Measurements from ENCODE around the gene ATRN. TPM values are rescaled to one million over a fixed set of nuclear protein-coding genes. Genes with fewer than 3 reads are reported as not detected.

ATRN gene
- total and polyA plus RNA-seq, 2 donors (not counting 3 experiments of a cell fraction or from before 2014, with no cell fraction given): 32.3 to 33.1 TPM

DNA sequence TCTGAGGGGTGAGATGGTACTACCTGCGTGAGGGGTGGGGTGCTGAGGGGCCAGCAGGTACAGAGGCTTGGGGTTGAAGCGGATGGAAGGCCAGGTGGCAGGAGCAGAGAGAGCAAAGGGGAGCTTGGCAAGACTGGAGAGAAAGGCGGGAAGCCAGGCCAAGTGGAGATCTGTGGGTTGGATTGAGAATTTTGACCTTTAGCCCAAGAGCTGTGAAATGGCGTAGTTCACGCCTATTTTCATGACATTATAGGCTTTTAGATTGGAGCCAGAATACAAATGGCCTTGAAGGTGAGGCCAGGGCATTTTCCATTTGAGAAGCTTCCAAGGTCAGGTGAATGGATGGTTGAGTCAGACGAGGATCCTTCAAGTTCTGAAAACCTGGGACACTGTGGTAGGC is 2.5 kb downstream of the ATRN start:
- H3K27me3 ChIP-seq (ENCODE audit: control insufficient read depth in 2 of 2, insufficient read depth in 2 of 2, low read length in 2 of 2): no peaks in the 10 kb centered on the region
- POLR2A ChIA-PET: no interaction called here
- CTCF ChIA-PET: interaction anchor here (1.1 kb wide), 1 partner anchor 22 kb away, joined by 3 read pairs; no protein-coding TSS in a partner anchor
- no peak for FAIRE-seq
- H3K9ac ChIP-seq (replicated peaks; ENCODE audit: extremely low read depth, insufficient read depth, low read length): no peak overlapping the region
- no peak for DNase-seq (ENCODE audit: low read depth, low spot score)
- H3K9me3 ChIP-seq (replicated peaks; ENCODE audit: control insufficient read depth, insufficient read depth, low read length): no peaks in the 10 kb centered on the region
- no peaks in the 10 kb centered on the region for H3K36me3 ChIP-seq (ENCODE audit: control insufficient read depth in 2 of 2, extremely low read depth in 1 of 2, insufficient read depth in 2 of 2, low read length in 2 of 2)
- H3K4me3 ChIP-seq (replicated peaks in 1 of 3; ENCODE audit: insufficient read depth in 1 of 3, low read depth in 1 of 3, low read length in 3 of 3): no peak overlapping the region
- no TSS peak for BruUV-seq (replicated peaks)
- TF ChIP-seq EZH2 (IDR thresholded peaks at IDR 0.05; ENCODE audit: borderline replicate concordance, low read depth, low read length, severe bottlenecking) (no peak), FOS (IDR thresholded peaks at IDR 0.05; ENCODE audit: borderline replicate concordance, insufficient read depth, low read length) (no peak), MAX (IDR thresholded peaks at IDR 0.05; ENCODE audit: insufficient read depth, insufficient read length) (no peak)
- TF ChIP-seq, protein P1, sequence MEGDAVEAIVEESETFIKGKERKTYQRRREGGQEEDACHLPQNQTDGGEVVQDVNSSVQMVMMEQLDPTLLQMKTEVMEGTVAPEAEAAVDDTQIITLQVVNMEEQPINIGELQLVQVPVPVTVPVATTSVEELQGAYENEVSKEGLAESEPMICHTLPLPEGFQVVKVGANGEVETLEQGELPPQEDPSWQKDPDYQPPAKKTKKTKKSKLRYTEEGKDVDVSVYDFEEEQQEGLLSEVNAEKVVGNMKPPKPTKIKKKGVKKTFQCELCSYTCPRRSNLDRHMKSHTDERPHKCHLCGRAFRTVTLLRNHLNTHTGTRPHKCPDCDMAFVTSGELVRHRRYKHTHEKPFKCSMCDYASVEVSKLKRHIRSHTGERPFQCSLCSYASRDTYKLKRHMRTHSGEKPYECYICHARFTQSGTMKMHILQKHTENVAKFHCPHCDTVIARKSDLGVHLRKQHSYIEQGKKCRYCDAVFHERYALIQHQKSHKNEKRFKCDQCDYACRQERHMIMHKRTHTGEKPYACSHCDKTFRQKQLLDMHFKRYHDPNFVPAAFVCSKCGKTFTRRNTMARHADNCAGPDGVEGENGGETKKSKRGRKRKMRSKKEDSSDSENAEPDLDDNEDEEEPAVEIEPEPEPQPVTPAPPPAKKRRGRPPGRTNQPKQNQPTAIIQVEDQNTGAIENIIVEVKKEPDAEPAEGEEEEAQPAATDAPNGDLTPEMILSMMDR (IDR thresholded peaks at IDR 0.05; ENCODE audit: extremely low read depth in 1 of 2, insufficient read depth in 1 of 2, low read depth in 1 of 2, low read length in 2 of 2): no peak
- dilution Hi-C loops (cut with MboI; ENCODE audit: extremely low pct_ligation_motif_present, low sequenced_read_pairs) (no loop called here), intact Hi-C loops (cut with micrococcal nuclease) (loop anchor here (10.0 kb wide), 1 partner anchor 259 kb away; no protein-coding TSS in a partner anchor)
- H3K9me1 ChIP-seq (replicated peaks; ENCODE audit: control insufficient read depth, extremely low read depth, insufficient read depth, low read length): no peaks in the 10 kb centered on the region
- no peak overlapping the region for H2AFZ ChIP-seq (ENCODE audit: low read depth, low read length)
- H4K20me1 ChIP-seq (replicated peaks; ENCODE audit: control insufficient read depth, extremely low read depth, insufficient read depth, low read length): peaks cover 4% of the 10 kb centered on the region
- H3K4me2 ChIP-seq (ENCODE audit: insufficient read depth, low read length): no peak overlapping the region
- H3K4me1 ChIP-seq (ENCODE audit: control insufficient read depth, extremely low read depth, insufficient read depth, low read length): peaks cover 11% of the 10 kb centered on the region
- H3K79me2 ChIP-seq (ENCODE audit: control insufficient read depth, insufficient read depth, low read length): peaks cover 30% of the 10 kb centered on the region
- H3K27ac ChIP-seq (ENCODE audit: insufficient read depth, low read depth, low read length): no peak overlapping the region

GRCh38 chr20:3473944-3474343 is 3.1 kb downstream of the ATRN start:
- Histone ChIP-seq H3K9ac (replicated peaks; ENCODE audit: extremely low read depth, insufficient read depth, low read length) (no peak overlapping the region), H3K79me2 (ENCODE audit: control insufficient read depth, insufficient read depth, low read length) (peaks cover 30% of the 10 kb centered on the region), H3K9me1 (replicated peaks; ENCODE audit: control insufficient read depth, extremely low read depth, insufficient read depth, low read length) (no peaks in the 10 kb centered on the region), H3K4me3 (replicated peaks in 1 of 3; ENCODE audit: insufficient read depth in 1 of 3, low read depth in 1 of 3, low read length in 3 of 3) (no peak overlapping the region), H3K27ac (ENCODE audit: insufficient read depth, low read depth, low read length) (no peak overlapping the region), H2AFZ (ENCODE audit: low read depth, low read length) (no peak overlapping the region), H3K4me2 (ENCODE audit: insufficient read depth, low read length) (no peak overlapping the region), H3K27me3 (ENCODE audit: control insufficient read depth in 2 of 2, insufficient read depth in 2 of 2, low read length in 2 of 2) (no peaks in the 10 kb centered on the region), H3K9me3 (replicated peaks; ENCODE audit: control insufficient read depth, insufficient read depth, low read length) (no peaks in the 10 kb centered on the region), H3K4me1 (ENCODE audit: control insufficient read depth, extremely low read depth, insufficient read depth, low read length) (peaks cover 11% of the 10 kb centered on the region), H3K36me3 (ENCODE audit: control insufficient read depth in 2 of 2, extremely low read depth in 1 of 2, insufficient read depth in 2 of 2, low read length in 2 of 2) (no peaks in the 10 kb centered on the region), H4K20me1 (replicated peaks; ENCODE audit: control insufficient read depth, extremely low read depth, insufficient read depth, low read length) (peaks cover 4% of the 10 kb centered on the region)
- no peak for FAIRE-seq
- ChIA-PET POLR2A (no interaction called here), CTCF (interaction anchor here (1.1 kb wide), 1 partner anchor 21 kb away, joined by 3 read pairs; no protein-coding TSS in a partner anchor)
- intact Hi-C loops (cut with micrococcal nuclease): loop anchor here (10.0 kb wide), 1 partner anchor 259 kb away; no protein-coding TSS in a partner anchor
- DNase-seq (ENCODE audit: low read depth, low spot score): no peak
- dilution Hi-C loops (cut with MboI; ENCODE audit: extremely low pct_ligation_motif_present, low sequenced_read_pairs): no loop called here
- BruUV-seq (replicated peaks): no TSS peak
- no peak for TF ChIP-seq FOS (IDR thresholded peaks at IDR 0.05; ENCODE audit: borderline replicate concordance, insufficient read depth, low read length)
- no peak for TF ChIP-seq GATA2 (IDR thresholded peaks at IDR 0.05; ENCODE audit: insufficient read depth, insufficient read length, low read depth, low read length)
- TF ChIP-seq EZH2 (IDR thresholded peaks at IDR 0.05; ENCODE audit: borderline replicate concordance, low read depth, low read length, severe bottlenecking): no peak
- TF ChIP-seq MYC (IDR thresholded peaks at IDR 0.05; ENCODE audit: low read depth, low read length): no peak
- no peak for TF ChIP-seq JUN (IDR thresholded peaks at IDR 0.05; ENCODE audit: borderline replicate concordance, insufficient read depth, insufficient read length, low read depth)
- TF ChIP-seq MAX (IDR thresholded peaks at IDR 0.05; ENCODE audit: insufficient read depth, insufficient read length): no peak
